Measurements from ENCODE around the gene DAAM1.

The DAAM1 gene

DNA sequence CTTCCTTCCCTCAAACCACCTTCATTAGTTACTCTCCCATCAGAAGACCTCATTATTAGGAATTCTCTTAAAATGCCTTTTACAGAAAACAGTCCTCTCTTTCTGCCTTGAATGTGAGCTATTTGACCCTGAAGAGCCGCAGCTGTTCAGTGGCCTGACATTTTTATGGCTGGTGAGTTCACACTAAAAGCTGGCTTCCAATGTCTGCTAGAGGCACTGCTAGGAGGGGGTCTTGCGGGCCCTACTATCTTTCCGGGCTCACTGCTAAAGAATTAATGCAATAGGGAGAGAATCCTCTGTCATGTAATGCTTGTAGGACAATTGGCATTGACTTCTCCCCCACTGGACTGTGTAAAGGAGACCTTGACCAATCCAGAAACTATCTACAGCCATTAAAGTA lies 189.0 kb downstream of the DAAM1 start:
- DNase-seq, result no peak

DNA sequence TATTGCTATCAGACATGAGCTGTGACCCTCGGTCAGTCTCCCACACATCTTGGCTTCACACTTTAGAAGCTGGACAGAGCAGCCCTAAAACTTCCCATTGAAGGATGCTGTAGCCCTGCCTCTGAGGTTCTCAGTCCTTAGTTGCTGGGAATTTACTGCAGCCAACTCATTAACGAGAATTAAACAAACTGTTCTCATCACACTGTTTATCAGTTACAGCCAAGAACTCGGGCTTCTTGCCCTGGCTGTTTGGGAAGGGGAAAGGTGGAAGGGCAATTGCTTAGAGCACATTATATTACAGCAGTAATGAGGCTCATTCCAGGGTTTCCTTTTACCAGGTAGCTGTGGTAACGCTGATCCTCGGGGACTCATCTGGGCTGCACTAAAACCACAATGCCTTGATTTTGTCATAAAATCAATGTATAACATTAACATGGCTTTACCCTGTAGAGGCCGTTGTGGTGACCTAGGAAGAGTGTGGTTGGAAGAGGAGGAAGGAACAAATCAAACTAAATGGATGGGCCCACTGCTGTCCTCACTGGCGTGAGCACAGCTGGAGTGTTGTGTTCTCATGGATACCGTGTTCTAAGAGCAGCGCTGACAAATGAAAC lies 189.6 kb downstream of the DAAM1 start:
- no peak for DNase-seq

DNA sequence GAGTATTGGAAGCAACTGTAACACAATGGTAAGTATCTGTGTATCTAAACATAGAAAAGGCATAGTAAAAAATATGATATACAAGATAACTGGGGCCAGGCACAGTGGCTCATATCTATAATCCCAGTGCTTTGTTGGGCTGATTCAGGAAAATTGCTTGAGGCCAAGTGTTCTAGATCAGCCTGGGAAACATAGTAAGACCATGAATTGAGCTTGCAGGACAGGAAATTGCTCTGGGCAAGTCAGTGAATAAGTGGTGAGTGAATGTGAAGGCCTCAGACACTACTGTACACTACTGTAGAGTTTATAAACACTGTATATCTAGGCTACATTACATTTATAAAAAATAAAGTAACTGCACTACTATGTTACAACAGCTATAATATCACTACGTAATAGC lies 201.5 kb downstream of the DAAM1 start:
- no peak for DNase-seq

DNA sequence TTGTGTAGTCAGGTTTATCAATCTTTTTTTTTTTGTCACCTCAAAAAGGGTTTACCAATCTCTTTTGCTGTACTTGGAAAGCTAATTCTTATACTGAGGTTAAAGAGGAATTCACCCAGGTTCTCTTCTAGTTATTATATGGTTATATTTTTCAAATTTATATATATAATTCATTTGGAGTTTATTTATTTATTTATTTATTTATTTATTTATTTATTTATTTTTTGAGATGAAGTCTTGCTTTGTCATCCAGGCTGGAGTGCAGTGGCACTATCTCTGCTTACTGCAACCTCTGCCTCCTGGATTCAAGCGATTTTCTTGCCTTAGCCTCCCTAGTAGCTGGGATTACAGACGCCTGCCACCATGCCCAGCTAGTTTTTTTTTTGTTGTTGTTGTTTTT lies 202.9 kb downstream of the DAAM1 start:
- DNase-seq, result no peak

DNA sequence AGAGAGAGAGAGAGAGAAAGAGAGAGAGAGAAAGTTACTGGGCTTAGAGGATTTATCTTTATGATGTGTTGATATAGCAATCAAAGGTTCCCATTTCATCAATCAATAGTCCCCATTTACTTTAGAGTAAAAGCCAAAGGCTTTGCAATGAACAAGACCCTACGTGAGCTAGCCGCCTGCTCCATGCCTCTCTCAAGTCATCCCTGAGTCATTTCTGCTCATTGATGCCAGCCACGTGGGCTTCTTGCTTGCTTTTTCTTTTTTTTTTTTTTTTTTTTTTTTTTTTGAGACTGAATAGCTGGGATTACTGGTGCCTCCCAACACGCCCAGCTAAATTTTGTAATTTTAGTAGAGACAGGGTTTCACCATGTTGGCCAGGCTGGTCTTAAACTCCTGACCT lies 205.8 kb downstream of the DAAM1 start:
- DNase-seq, result no peak

DNA sequence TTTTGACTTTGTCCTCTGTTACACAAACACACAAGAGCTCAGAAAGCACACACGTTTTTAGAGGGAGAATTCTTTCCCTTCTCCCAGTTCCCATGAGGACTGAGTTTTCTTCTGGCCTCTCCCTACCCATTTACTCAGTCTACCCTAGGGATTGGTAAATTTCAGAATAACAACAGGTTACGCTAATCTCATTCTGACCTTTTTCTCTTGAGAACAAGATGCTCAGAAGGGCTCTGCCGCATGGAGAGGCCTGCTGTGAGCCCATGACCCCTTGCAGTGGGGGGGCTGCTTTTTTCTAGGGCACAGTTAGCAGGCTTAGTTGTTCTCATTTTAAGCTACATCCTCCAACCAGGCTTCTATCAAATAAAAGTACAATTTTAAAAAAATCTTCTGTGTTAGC lies 207.2 kb downstream of the DAAM1 start:
- no peak for DNase-seq

DNA sequence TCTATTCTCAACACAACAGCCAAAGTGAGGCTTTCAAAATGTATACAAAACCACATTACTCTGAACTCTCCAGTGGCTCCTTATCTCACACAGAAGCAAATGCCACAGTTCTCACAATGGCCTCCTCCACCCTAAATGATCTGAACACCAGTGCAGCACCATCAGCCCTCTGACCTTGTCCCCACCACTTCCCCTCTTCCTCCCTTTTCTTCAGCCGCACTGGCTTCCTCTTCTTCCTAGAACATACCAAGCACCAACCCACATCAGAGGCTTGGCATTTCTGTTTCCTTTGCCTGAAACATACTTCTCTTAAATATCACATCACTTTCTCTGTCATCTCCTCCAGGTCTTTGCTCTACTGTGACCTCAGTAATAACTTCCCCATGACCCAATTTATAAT lies 210.4 kb downstream of the DAAM1 start:
- DNase-seq, result no peak

DNA sequence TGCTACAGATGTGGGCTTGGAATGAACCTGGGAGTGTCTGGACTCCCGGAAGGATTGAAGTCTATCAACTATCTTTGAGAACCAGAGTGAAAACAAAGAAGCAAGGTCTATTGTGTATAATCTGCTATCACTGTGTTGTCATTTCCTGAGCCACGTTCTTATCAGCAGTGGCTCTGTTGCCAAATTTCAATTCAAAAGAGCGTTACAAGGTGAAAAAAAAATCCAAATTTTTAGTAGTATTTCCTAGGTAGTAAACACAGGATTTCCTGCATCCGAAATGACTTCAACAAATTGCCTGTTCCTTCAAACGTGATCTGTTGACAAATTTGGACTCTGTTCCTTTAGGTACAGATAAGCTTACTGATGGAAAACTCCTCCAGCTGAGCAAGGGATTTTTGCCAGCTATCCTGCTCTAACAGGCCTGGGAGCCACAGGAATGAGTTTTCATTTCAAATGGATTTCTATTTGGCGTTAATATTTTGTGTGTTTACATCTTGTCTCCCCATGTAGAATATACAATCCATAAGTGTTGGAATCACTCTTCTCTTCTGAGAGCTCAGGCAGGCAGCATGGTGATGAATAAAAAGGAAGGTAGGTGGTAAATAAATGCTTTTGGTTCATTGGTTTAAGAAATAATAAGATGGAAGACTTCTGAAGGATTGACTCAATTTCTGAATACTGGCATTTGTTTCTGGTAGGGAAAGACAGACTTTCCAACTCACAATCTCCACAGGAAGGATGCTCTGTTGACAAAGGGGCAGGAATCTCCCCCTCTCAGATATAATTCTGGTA lies 218.2 kb downstream of the DAAM1 start:
- no peak for DNase-seq

DNA sequence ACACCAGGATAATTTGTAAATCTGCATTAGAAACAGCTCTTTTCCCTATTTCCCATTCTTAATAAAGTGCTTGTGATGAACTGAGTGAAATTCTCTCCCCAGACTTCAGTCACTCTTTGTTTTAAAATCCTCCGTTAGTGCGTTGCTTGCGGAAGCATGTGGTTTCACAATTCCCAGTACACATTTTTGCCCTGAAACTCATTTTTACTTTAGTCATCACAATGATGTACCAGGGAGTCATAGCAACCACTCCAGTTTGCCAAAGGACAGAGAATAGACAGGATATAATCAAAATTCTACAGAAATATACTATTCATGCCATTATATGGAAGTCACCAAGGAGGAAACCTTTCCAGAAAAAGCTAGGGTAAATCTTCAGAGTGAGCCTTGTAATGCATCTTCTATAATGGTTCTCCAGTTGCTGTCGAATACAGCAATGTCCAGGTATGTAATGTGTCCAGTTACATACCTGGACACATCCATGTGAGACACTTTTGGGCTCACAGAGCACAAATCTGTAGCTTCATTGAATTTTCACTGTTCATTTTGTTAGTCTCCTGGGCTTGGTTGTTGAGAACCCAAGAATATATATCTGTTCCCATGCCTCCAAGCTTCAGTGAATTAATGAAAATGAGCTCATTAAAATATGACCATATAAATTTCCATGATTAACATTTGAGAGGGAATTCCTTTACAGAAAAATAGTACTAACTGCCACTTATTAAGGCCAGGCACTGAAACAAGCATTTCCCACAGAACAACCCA lies 219.0 kb downstream of the DAAM1 start:
- no peak for DNase-seq

DNA sequence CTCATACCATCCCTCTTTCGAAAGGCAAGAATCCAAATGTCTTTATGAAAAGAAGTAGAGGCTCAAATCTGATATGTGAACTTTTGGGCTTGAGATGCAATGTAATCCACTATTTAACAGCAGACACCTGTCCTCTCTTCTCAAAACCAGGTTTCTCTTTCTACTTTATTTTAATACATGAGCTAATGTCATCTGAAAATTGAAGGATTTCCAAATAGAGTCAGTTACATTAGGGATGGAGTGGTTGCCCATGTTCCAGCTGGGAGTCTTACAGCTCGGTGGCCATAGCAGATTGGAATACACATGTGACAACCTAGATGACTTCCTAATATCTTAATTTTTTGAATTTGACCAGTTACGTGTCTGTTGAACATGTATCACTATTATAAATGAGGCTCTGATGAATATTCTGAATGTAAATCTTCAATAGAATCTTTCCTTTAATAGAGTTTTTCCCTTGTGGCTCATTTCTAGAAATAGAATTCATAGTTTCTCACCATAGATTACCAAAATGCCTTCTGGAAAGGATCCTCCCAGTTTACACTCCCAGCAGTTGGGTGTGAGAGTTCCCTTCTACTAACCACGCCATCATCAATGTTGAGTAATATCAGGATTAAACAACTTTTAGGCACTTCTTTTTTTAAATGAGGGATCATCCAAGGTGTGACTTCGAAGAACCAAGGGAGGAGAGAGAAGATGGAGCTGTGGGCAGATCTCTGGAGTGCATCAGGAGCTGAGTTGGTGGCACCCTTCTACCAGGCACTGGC lies 227.6 kb downstream of the DAAM1 start:
- DNase-seq, result no peak

DNA sequence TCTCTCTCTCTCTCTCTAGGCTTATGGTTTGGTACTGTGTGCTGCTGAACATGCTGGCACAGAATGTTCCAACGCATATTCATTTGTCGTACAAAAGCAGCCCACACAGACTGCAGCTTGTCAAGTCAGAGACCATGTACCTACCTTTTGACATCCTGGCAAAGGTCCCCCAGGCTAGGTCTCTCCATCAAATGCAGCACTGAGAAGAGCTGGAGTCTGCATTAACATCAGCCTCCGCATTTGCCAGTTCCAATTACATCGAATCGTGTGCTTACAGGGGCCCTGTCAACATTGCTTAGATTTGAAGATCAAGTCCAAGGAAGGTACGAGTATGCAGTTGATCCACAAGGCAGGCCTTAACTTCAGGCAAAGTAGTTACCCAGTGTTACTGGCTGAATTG lies 228.8 kb downstream of the DAAM1 start:
- DNase-seq, result no peak

DNA sequence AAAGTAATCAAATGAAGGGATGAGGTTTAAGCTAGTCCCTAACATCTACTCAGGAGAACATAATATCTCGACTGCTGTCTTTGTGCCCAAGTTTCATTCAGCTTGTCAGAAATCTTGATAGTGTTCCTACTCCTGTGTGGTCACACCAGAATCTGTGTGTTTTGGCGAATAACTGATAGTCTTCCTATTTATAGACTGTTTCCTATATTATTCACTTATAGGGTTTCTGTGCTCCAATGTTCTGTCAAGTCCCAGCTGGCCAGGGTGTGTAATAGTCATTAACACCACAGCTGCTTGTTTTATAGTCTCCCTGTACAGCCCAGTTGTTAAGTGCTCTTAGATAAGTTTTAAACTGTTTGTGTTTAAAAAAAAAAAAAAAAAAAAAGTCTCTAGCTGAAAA lies 230.8 kb downstream of the DAAM1 start:
- no peak for DNase-seq
